GM19463 (cell line): ENCODE results near the gene EGFL7.
"Not testable (repeated sequence)": the region's sequence is repeated elsewhere in the genome, so short reads cannot be mapped to it uniquely, and the experiment has no call there.

Experiments used
- ATAC-seq: cut with Tn5 transposase; IDR thresholded peaks from one replicate; pipeline ENCODE4 v1.9.1; 2021; ENCODE audit warnings: mild to moderate bottlenecking, moderate library complexity; ENCODE audit not compliant: unreplicated experiment

The EGFL7 gene

GRCh38 chr9:136624184-136624951 is 38.3 kb upstream of the EGFL7 start:
- ATAC-seq, result no peak

- ATAC-seq, result no peak
Observed at GRCh38 chr9:136625101-136626065, 37.3 kb upstream of the EGFL7 start.

GRCh38 chr9:136626066-136626725 is 36.5 kb upstream of the EGFL7 start:
- no peak for ATAC-seq

GRCh38 chr9:136626740-136627642 is 35.7 kb upstream of the EGFL7 start:
- ATAC-seq, result no peak

- ATAC-seq, result no peak
Observed at GRCh38 chr9:136627703-136628102, 35.0 kb upstream of the EGFL7 start.

GRCh38 chr9:136628268-136628667 is 34.4 kb upstream of the EGFL7 start:
- ATAC-seq, result no peak

GRCh38 chr9:136629001-136629878 is 33.5 kb upstream of the EGFL7 start:
- no peak for ATAC-seq

GRCh38 chr9:136629879-136630661 is 32.6 kb upstream of the EGFL7 start:
- no peak for ATAC-seq

GRCh38 chr9:136630662-136630992 is 32.1 kb upstream of the EGFL7 start:
- no peak for ATAC-seq

GRCh38 chr9:136631038-136632000 is 31.4 kb upstream of the EGFL7 start:
- no peak for ATAC-seq

GRCh38 chr9:136632072-136632471 is 30.6 kb upstream of the EGFL7 start:
- ATAC-seq, result not testable (repeated sequence)

GRCh38 chr9:136632491-136633106 is 30.1 kb upstream of the EGFL7 start:
- not testable (repeated sequence) for ATAC-seq

GRCh38 chr9:136634904-136635303 is 27.8 kb upstream of the EGFL7 start:
- no peak for ATAC-seq

- no peak for ATAC-seq
Observed at GRCh38 chr9:136640171-136641111, 22.3 kb upstream of the EGFL7 start.

- ATAC-seq, result no peak
Observed at GRCh38 chr9:136642439-136642921, 20.2 kb upstream of the EGFL7 start.
